Activated CD8-positive, alpha-beta T cell treated with anti-CD3 and anti-CD28 coated beads, Interleukin-2, amount 10 ng/mL, durations not matched to agents 7 days and 5 days (primary cell): Measurements from ENCODE around the gene BRINP2. TPM values are rescaled to one million over a fixed set of nuclear protein-coding genes. Genes with fewer than 3 reads are reported as not detected.

ENCODE experiments used
- ATAC-seq: fragments of 150-1000 bp; cut with Tn5 transposase; one replicate; pipeline ENCODE4 v1.10.0; 2021; ENCODE audit warnings: moderate library complexity
- CTCF ChIA-PET: fragments of 350-600 bp; sonication (Branson Sonifier 250); formaldehyde crosslinking; loops from one replicate; lab custom pipeline; 2021; ENCODE audit warnings: antibody characterized with exemption; lab: Charles Lee
- POLR2A ChIA-PET: fragments of 350-600 bp; sonication (Branson Sonifier 250); formaldehyde crosslinking; loops from one replicate; lab custom pipeline; 2021; ENCODE audit warnings: antibody characterized with exemption; lab: Charles Lee
- DNase-seq: peaks from one replicate; pipeline ENCODE4 v3.0.0-alpha.2; 2020
- H3K27ac Mint-ChIP-seq: one replicate; pipeline ENCODE4 v1.8.0; 2021; ENCODE audit warnings: mild to moderate bottlenecking, mixed read lengths
- H3K27me3 Mint-ChIP-seq: one replicate; pipeline ENCODE4 v1.8.0; 2021; ENCODE audit warnings: low read depth, mixed read lengths
- H3K36me3 Mint-ChIP-seq: one replicate; pipeline ENCODE4 v1.8.0; 2021; ENCODE audit warnings: low read depth, mixed read lengths
- H3K4me1 Mint-ChIP-seq: one replicate; pipeline ENCODE4 v1.8.0; 2021; ENCODE audit warnings: low read depth, mixed read lengths
- H3K4me3 Mint-ChIP-seq: one replicate; pipeline ENCODE4 v1.8.0; 2021; ENCODE audit warnings: mild to moderate bottlenecking, mixed read lengths
- H3K9me3 Mint-ChIP-seq: one replicate; pipeline ENCODE4 v1.8.0; 2022; ENCODE audit warnings: mixed read lengths; ENCODE audit not compliant: insufficient read depth
- total RNA-seq, 2 experiments: library from RNA; stranded (reverse); gene quantifications; one replicate each; pipeline ENCODE4 v1.2.3, GENCODE V29; 2021

BRINP2 gene
- not detected for total RNA-seq

- ChIA-PET CTCF (no interaction called here), POLR2A (no interaction called here)
- no peak within 1 kb of the TSS for H3K27ac Mint-ChIP-seq
- no peaks in the 10 kb centered on the region for H3K4me1 Mint-ChIP-seq
- H3K4me3 Mint-ChIP-seq = no peak within 1 kb of the TSS
- ATAC-seq (no peak), DNase-seq (no peak)
- peaks cover 6% of the 10 kb centered on the region for H3K27me3 Mint-ChIP-seq
- no peaks in the 10 kb centered on the region for H3K9me3 Mint-ChIP-seq
- H3K36me3 Mint-ChIP-seq = no peaks in the 10 kb centered on the region
These were observed at the start of gene BRINP2 for GRCh38 chr1:177170756-177171535. Gene BRINP2 (plus strand): TSS chr1:177170958. CDS start chr1:177229877, 58,919 bp downstream.

GRCh38 chr1:177122461-177123251 is 48.1 kb upstream of the BRINP2 start:
- Mint-ChIP-seq H3K36me3 (no peaks in the 10 kb centered on the region), H3K27me3 (no peaks in the 10 kb centered on the region), H3K4me1 (no peaks in the 10 kb centered on the region), H3K4me3 (no peak overlapping the region), H3K27ac (no peak overlapping the region), H3K9me3 (no peaks in the 10 kb centered on the region)
- ChIA-PET CTCF (no interaction called here), POLR2A (no interaction called here)
- ATAC-seq = no peak
- no peak for DNase-seq

- ATAC-seq = no peak
- CTCF ChIA-PET = no interaction called here
- H3K4me1 Mint-ChIP-seq = no peaks in the 10 kb centered on the region
- no peaks in the 10 kb centered on the region for H3K9me3 Mint-ChIP-seq
- H3K36me3 Mint-ChIP-seq = no peaks in the 10 kb centered on the region
- no peak for DNase-seq
- no peak overlapping the region for H3K4me3 Mint-ChIP-seq
- H3K27ac Mint-ChIP-seq = no peak overlapping the region
- no peaks in the 10 kb centered on the region for H3K27me3 Mint-ChIP-seq
- POLR2A ChIA-PET = no interaction called here
These were observed 46.0 kb upstream of the BRINP2 start for GRCh38 chr1:177124577-177125278.

GRCh38 chr1:177126267-177126666 is 44.5 kb upstream of the BRINP2 start:
- DNase-seq (no peak), ATAC-seq (no peak)
- H3K36me3 Mint-ChIP-seq = no peaks in the 10 kb centered on the region
- no peaks in the 10 kb centered on the region for H3K4me1 Mint-ChIP-seq
- no peak overlapping the region for H3K27ac Mint-ChIP-seq
- no peaks in the 10 kb centered on the region for H3K9me3 Mint-ChIP-seq
- no peak overlapping the region for H3K4me3 Mint-ChIP-seq
- ChIA-PET CTCF (no interaction called here), POLR2A (no interaction called here)
- no peaks in the 10 kb centered on the region for H3K27me3 Mint-ChIP-seq

GRCh38 chr1:177128665-177129281 is 42.0 kb upstream of the BRINP2 start:
- no peak for ATAC-seq

GRCh38 chr1:177130451-177130945 is 40.3 kb upstream of the BRINP2 start:
- ChIA-PET POLR2A (no interaction called here), CTCF (no interaction called here)
- H3K36me3 Mint-ChIP-seq = no peaks in the 10 kb centered on the region
- DNase-seq (no peak), ATAC-seq (no peak)
- H3K4me3 Mint-ChIP-seq = no peak overlapping the region
- H3K27ac Mint-ChIP-seq = no peak overlapping the region
- no peaks in the 10 kb centered on the region for H3K27me3 Mint-ChIP-seq
- H3K9me3 Mint-ChIP-seq = no peaks in the 10 kb centered on the region
- H3K4me1 Mint-ChIP-seq = no peaks in the 10 kb centered on the region

More at GRCh38 chr1:177128665-177129281, 42.0 kb upstream of the BRINP2 start:
- H3K27me3 Mint-ChIP-seq = no peaks in the 10 kb centered on the region
- no peak overlapping the region for H3K4me3 Mint-ChIP-seq
- H3K4me1 Mint-ChIP-seq = no peaks in the 10 kb centered on the region
- H3K9me3 Mint-ChIP-seq = no peaks in the 10 kb centered on the region
- no peak for DNase-seq
- no peaks in the 10 kb centered on the region for H3K36me3 Mint-ChIP-seq
- no peak overlapping the region for H3K27ac Mint-ChIP-seq
- ChIA-PET POLR2A (no interaction called here), CTCF (no interaction called here)

GRCh38 chr1:177131723-177132122 is 39.0 kb upstream of the BRINP2 start:
- Mint-ChIP-seq H3K9me3 (no peaks in the 10 kb centered on the region), H3K27me3 (no peaks in the 10 kb centered on the region), H3K4me3 (no peak overlapping the region), H3K4me1 (no peaks in the 10 kb centered on the region), H3K27ac (no peak overlapping the region), H3K36me3 (no peaks in the 10 kb centered on the region)
- no peak for DNase-seq
- no peak for ATAC-seq
- ChIA-PET CTCF (no interaction called here), POLR2A (no interaction called here)

- H3K36me3 Mint-ChIP-seq = no peaks in the 10 kb centered on the region
- no peak for DNase-seq
- ChIA-PET POLR2A (no interaction called here), CTCF (no interaction called here)
- H3K4me3 Mint-ChIP-seq = no peak overlapping the region
- no peak for ATAC-seq
- no peak overlapping the region for H3K27ac Mint-ChIP-seq
- H3K9me3 Mint-ChIP-seq = no peaks in the 10 kb centered on the region
- no peaks in the 10 kb centered on the region for H3K4me1 Mint-ChIP-seq
- H3K27me3 Mint-ChIP-seq = no peaks in the 10 kb centered on the region
These were observed 38.6 kb upstream of the BRINP2 start for GRCh38 chr1:177132141-177132540.

GRCh38 chr1:177133977-177134538 is 36.7 kb upstream of the BRINP2 start:
- Mint-ChIP-seq H3K9me3 (no peaks in the 10 kb centered on the region), H3K27ac (no peak overlapping the region), H3K4me3 (no peak overlapping the region), H3K4me1 (no peaks in the 10 kb centered on the region), H3K36me3 (no peaks in the 10 kb centered on the region), H3K27me3 (no peaks in the 10 kb centered on the region)
- no peak for ATAC-seq
- POLR2A ChIA-PET = no interaction called here
- DNase-seq = no peak
- CTCF ChIA-PET = no interaction called here

GRCh38 chr1:177135250-177135649 is 35.5 kb upstream of the BRINP2 start:
- DNase-seq (no peak), ATAC-seq (no peak)
- CTCF ChIA-PET = no interaction called here
- no peaks in the 10 kb centered on the region for H3K27me3 Mint-ChIP-seq
- no peaks in the 10 kb centered on the region for H3K4me1 Mint-ChIP-seq
- no peak overlapping the region for H3K4me3 Mint-ChIP-seq
- H3K9me3 Mint-ChIP-seq = no peaks in the 10 kb centered on the region
- H3K36me3 Mint-ChIP-seq = no peaks in the 10 kb centered on the region
- POLR2A ChIA-PET = no interaction called here
- no peak overlapping the region for H3K27ac Mint-ChIP-seq

GRCh38 chr1:177137814-177138213 is 32.9 kb upstream of the BRINP2 start:
- ATAC-seq = no peak
- Mint-ChIP-seq H3K4me3 (no peak overlapping the region), H3K27ac (no peak overlapping the region), H3K36me3 (no peaks in the 10 kb centered on the region), H3K27me3 (no peaks in the 10 kb centered on the region), H3K9me3 (no peaks in the 10 kb centered on the region), H3K4me1 (no peaks in the 10 kb centered on the region)
- ChIA-PET CTCF (no interaction called here), POLR2A (no interaction called here)
- no peak for DNase-seq
